HepG2 (cell line): ENCODE measurements around the gene MINDY3. TPM values are rescaled to one million over a fixed set of nuclear protein-coding genes. Genes with fewer than 3 reads are reported as not detected.
A peak's percentile ranks its signal among the peaks of the same experiment; 100 is the strongest.

ENCODE experiments used
- ATAC-seq: fragments of 200-7000 bp; cut with Tn5 transposase; 3 replicates; pipeline ENCODE4 v1.9.1; 2020; ENCODE audit warnings: mild to moderate bottlenecking, moderate library complexity
- Bru-seq: library from RNA; stranded (reverse); fragments of 400-500 nt; gene quantifications from one replicate; lab custom pipeline; 2021; lab: Mats Ljungman, UMichigan
- BruChase-seq, 2 experiments: library from RNA; stranded (reverse); fragments of 400-500 nt; gene quantifications; one replicate each; lab custom pipeline; 2021; lab: Mats Ljungman, UMichigan
- BruUV-seq: library from RNA; stranded (reverse); fragments of 400-500 nt; replicated peaks from 2 replicates; lab custom pipeline; 2021; lab: Mats Ljungman, UMichigan
- CTCF ChIA-PET: fragments of 300-600 bp; formaldehyde crosslinking; extraction: SDS; loops from one replicate; lab custom pipeline; 2021; ENCODE audit warnings: low total read pairs, inconsistent platforms, low intra/inter-chr PET ratio; lab: Yijun Ruan, JAX
- POLR2A ChIA-PET: fragments of 350-600 bp; sonication (Branson Sonifier 250); formaldehyde crosslinking; loops from one replicate; lab custom pipeline; 2020; ENCODE audit warnings: antibody characterized with exemption, inconsistent platforms; lab: Yijun Ruan, JAX
- DNase-seq: peaks from one replicate; pipeline ENCODE4 v3.0.0-alpha.2; 2015; ENCODE audit warnings: low spot score
- FAIRE-seq: peaks from 3 replicates; lab custom pipeline; 2011; peaks lifted over from hg19 to GRCh38; lab: Jason Lieb, UNC
- H2AFZ ChIP-seq: one replicate; pipeline ENCODE4 v1.6.1; 2011; ENCODE audit warnings: low read length, inconsistent platforms
- H3K27ac ChIP-seq: fragments of 300-600 bp; 3 replicates; pipeline ENCODE4 v1.8.0; 2011; ENCODE audit warnings: mixed run types, mild to moderate bottlenecking, mixed read lengths, low read length, inconsistent platforms; ENCODE audit not compliant: insufficient read depth; ENCODE audit errors: extremely low read length
- H3K27me3 ChIP-seq, 2 experiments: fragments of 200-600 bp in 1 of 2; 2 replicates in 1 of 2; 3 replicates in 1 of 2; pipeline versions ENCODE4 v1.6.0 to v1.8.0; 2011; ENCODE audit warnings: low read length in 2 of 2, mild to moderate bottlenecking in 2 of 2, moderate library complexity in 2 of 2, inconsistent platforms in 1 of 2; ENCODE audit not compliant: insufficient read depth in 2 of 2, control insufficient read depth in 1 of 2
- H3K36me3 ChIP-seq, 2 experiments: fragments of 200-600 bp in 1 of 2; replicated peaks in 1 of 2; 2 replicates in 1 of 2; 3 replicates in 1 of 2; pipeline versions ENCODE4 v1.5.1 to v1.8.0; 2011; ENCODE audit warnings: low read length in 2 of 2, inconsistent platforms in 1 of 2; ENCODE audit not compliant: insufficient read depth in 2 of 2, control insufficient read depth in 1 of 2
- H3K4me1 ChIP-seq: 2 replicates; pipeline ENCODE4 v1.5.1; 2012; ENCODE audit warnings: low read length, inconsistent platforms; ENCODE audit not compliant: insufficient read depth
- H3K4me2 ChIP-seq: 2 replicates; pipeline ENCODE4 v1.6.0; 2011; ENCODE audit warnings: low read depth, low read length, inconsistent platforms
- H3K4me3 ChIP-seq, 3 experiments: fragments of 200-600 bp in 1 of 3; sonication (generic), shearing (Covaris generic) in 1 of 3; replicated peaks in 1 of 3; 2 replicates each; pipeline ENCODE4 v1.5.1; 2011 to 2016; ENCODE audit warnings: low read length in 3 of 3, inconsistent platforms in 2 of 3, low read depth in 2 of 3, mild to moderate bottlenecking in 2 of 3, control low read depth in 1 of 3, mixed read lengths in 1 of 3; ENCODE audit not compliant: insufficient read depth in 1 of 3
- H3K79me2 ChIP-seq: one replicate; pipeline ENCODE4 v1.6.1; 2011; ENCODE audit warnings: low read length, inconsistent platforms; ENCODE audit not compliant: insufficient read depth
- H3K9ac ChIP-seq: 2 replicates; pipeline ENCODE4 v1.6.0; 2011; ENCODE audit warnings: mild to moderate bottlenecking, low read depth, low read length, inconsistent platforms; ENCODE audit not compliant: insufficient read depth
- H3K9me3 ChIP-seq: 2 replicates; pipeline ENCODE4 v1.5.1; 2012; ENCODE audit warnings: mild to moderate bottlenecking, low read length
- H4K20me1 ChIP-seq: 2 replicates; pipeline ENCODE4 v1.6.0; 2011; ENCODE audit warnings: inconsistent platforms, mild to moderate bottlenecking, low read length, moderate library complexity; ENCODE audit not compliant: insufficient read depth
- KLF16 ChIP-seq, 2 experiments: sonication (generic) in 1 of 2; formaldehyde crosslinking in 1 of 2; IDR thresholded peaks; 2 replicates each; pipeline versions ENCODE4 v1.6.1 to v1.8.0; 2016 to 2023; ENCODE audit warnings: missing genetic modification reagents in 2 of 2, missing compliant biosample characterization in 1 of 2
- POLR2AphosphoS2 ChIP-seq: IDR thresholded peaks from 2 replicates; pipeline ENCODE4 v1.6.1; 2011; ENCODE audit warnings: low read depth, low read length, improper control_type of control experiment
- TCF7L2 ChIP-seq: IDR thresholded peaks from 2 replicates; pipeline ENCODE4 v1.6.1; 2011; ENCODE audit warnings: mild to moderate bottlenecking, low read depth, low read length, moderate library complexity
- ZBTB1 ChIP-seq: sonication (generic); formaldehyde crosslinking; IDR thresholded peaks from 2 replicates; pipeline ENCODE4 v1.4.0; 2020; ENCODE audit warnings: missing genetic modification reagents, borderline replicate concordance
- ZNF407 ChIP-seq: sonication (generic); formaldehyde crosslinking; IDR thresholded peaks from one replicate; pipeline ENCODE4 v1.5.1; 2020; ENCODE audit warnings: mild to moderate bottlenecking, missing genetic modification reagents; ENCODE audit errors: not compliant biosample characterization
- ZNF883 ChIP-seq: sonication (generic); formaldehyde crosslinking; IDR thresholded peaks from 2 replicates; pipeline ENCODE4 v1.5.1; 2020; ENCODE audit warnings: mild to moderate bottlenecking, missing genetic modification reagents; ENCODE audit errors: not compliant biosample characterization
- WGBS: methylation state at CpG from one replicate; pipeline ENCODE4 v1.1.6; 2017; ENCODE audit warnings: low lambda C conversion rate; 5-methylcytosine and 5-hydroxymethylcytosine counted together
- in situ Hi-C: cut with HindIII; loops from 2 replicates; pipeline ENCODE4 v1.10.0; 2017; ENCODE audit warnings: low pct_unique_long_range_greater_than_20kb; ENCODE audit not compliant: extremely low pct_ligation_motif_present
- intact Hi-C: fragments of 100-400 bp; cut with micrococcal nuclease; formaldehyde crosslinking; loops from one replicate; pipeline ENCODE4 v1.10.0; 2022; ENCODE audit not compliant: unreplicated experiment
- long read RNA-seq, 2 experiments: library from RNA in 1 of 2; library from polyadenylated mRNA in 1 of 2; stranded (forward) in 1 of 2; unstranded in 1 of 2; transcript quantifications; one replicate each; pipeline ENCODE4 v2.0.0, GENCODE V29; 2019 to 2022
- polyA minus RNA-seq, 3 experiments: library from RNA; depleted of rRNA, polyadenylated mRNA; stranded (reverse); fragments of >200 nt; gene quantifications; 2 replicates each; pipeline ENCODE4 v1.2.3, GENCODE V29; 2011; ENCODE audit warnings: low replicate concordance in 1 of 3
- polyA plus RNA-seq, 8 experiments: library from polyadenylated mRNA; depleted of rRNA in 3 of 8; stranded (reverse) in 7 of 8; unstranded in 1 of 8; fragments of >200 nt; fragmentation: Illumina TruSeq in 4 of 8; extraction: Trizol in 4 of 8; gene quantifications; 2 replicates each; pipeline versions ENCODE4 v1.2.1 to v1.2.3, GENCODE V29; 2011 to 2016; ENCODE audit warnings: low read depth in 4 of 8, missing spikeins in 1 of 8, mixed read lengths in 1 of 8; ENCODE audit not compliant: insufficient read depth in 1 of 8
- total RNA-seq, 5 experiments: library from RNA; depleted of rRNA; stranded (reverse); fragments of >200 nt; fragmentation: Illumina TruSeq; extraction: Trizol; gene quantifications; 2 replicates each; pipeline ENCODE4 v1.2.3, GENCODE V29; 2016; ENCODE audit warnings: low read depth in 1 of 5
- TF ChIP-seq, protein P1 (sequence below): sonication (generic); IDR thresholded peaks from 2 replicates; pipeline ENCODE4 v1.6.1; 2016; ENCODE audit warnings: low read depth, borderline replicate concordance

The MINDY3 gene
- total RNA-seq (2016; rRNA removed; fragmentation: Illumina TruSeq; extraction: Trizol) = 17.5 and 17.8 TPM in 2 replicates
- 26.9 and 29.3 TPM in 2 replicates for total RNA-seq (2016; cell fraction: cytosol; rRNA removed; fragmentation: Illumina TruSeq; extraction: Trizol; ENCODE audit: low read depth)
- 17.5 and 18.9 TPM in 2 replicates for total RNA-seq (2016; cell fraction: insoluble cytoplasmic fraction; rRNA removed; fragmentation: Illumina TruSeq; extraction: Trizol)
- 12.0 and 14.7 TPM in 2 replicates for total RNA-seq (2016; cell fraction: membrane; rRNA removed; fragmentation: Illumina TruSeq; extraction: Trizol)
- 27.4 and 28.9 TPM in 2 replicates for total RNA-seq (2016; cell fraction: nucleus; rRNA removed; fragmentation: Illumina TruSeq; extraction: Trizol)
- polyA plus RNA-seq (2011; rRNA removed) = 6.4 and 6.7 TPM in 2 replicates
- polyA plus RNA-seq (2011; cell fraction: cytosol; rRNA removed) = 1.8 and 3.3 TPM in 2 replicates
- 10.4 and 15.7 TPM in 2 replicates for polyA plus RNA-seq (2011; cell fraction: nucleus; rRNA removed)
- 9.1 and 11.6 TPM in 2 replicates for polyA plus RNA-seq (2012)
- polyA plus RNA-seq (2016; cell fraction: cytosol; fragmentation: Illumina TruSeq; extraction: Trizol; ENCODE audit: low read depth) = 1.3 and 1.8 TPM in 2 replicates
- polyA plus RNA-seq (2016; cell fraction: insoluble cytoplasmic fraction; fragmentation: Illumina TruSeq; extraction: Trizol; ENCODE audit: low read depth) = 17.2 and 17.3 TPM in 2 replicates
- polyA plus RNA-seq (2016; cell fraction: membrane; fragmentation: Illumina TruSeq; extraction: Trizol; ENCODE audit: low read depth) = 3.7 and 5.7 TPM in 2 replicates
- polyA plus RNA-seq (2016; cell fraction: nucleus; fragmentation: Illumina TruSeq; extraction: Trizol; ENCODE audit: insufficient read depth, low read depth) = 35.3 and 42.3 TPM in 2 replicates
- polyA minus RNA-seq (2011; rRNA and poly(A)+ RNA removed; ENCODE audit: low replicate concordance) = 2.8 and 4.2 TPM in 2 replicates
- polyA minus RNA-seq (2011; cell fraction: cytosol; rRNA and poly(A)+ RNA removed) = 7.1 TPM in 2 replicates
- 37.1 and 41.8 TPM in 2 replicates for polyA minus RNA-seq (2011; cell fraction: nucleus; rRNA and poly(A)+ RNA removed)
- percentile 76 among the genes with signal in this experiment for Bru-seq, nascent RNA
- percentile 62 among the genes with signal in this experiment for BruChase-seq, experiment 1, labeled RNA remaining after a 6-hour chase
- percentile 72 among the genes with signal in this experiment for BruChase-seq, experiment 2, labeled RNA remaining after a 2-hour chase
- long read RNA-seq, experiment 1, partial matches to known transcripts = 1 of 6 reads
- long read RNA-seq, experiment 1, other reads (novel, unspliced or antisense) = 3 of 6 reads
- long read RNA-seq, experiment 2, transcript MINDY3-201 (15 exons, 2,381 nt) = major isoform, 5 of 17 reads
- long read RNA-seq, experiment 2, partial matches to known transcripts = 2 of 17 reads
- long read RNA-seq, experiment 2, other reads (novel, unspliced or antisense) = 7 of 17 reads

- FAIRE-seq (peak; percentile 68), DNase-seq (peak; percentile 83), ATAC-seq (peak; percentile 99)
- ChIA-PET CTCF (no interaction called here), POLR2A (interaction anchor here (1.3 to 1.6 kb wide), 3 partner anchors 16 to 957 kb away, joined by 4 to 10 read pairs (median 6); partner anchors contain the start of gene RSU1)
- Histone ChIP-seq H3K27ac (peak within 1 kb of the TSS; percentile 55), H3K4me3 (peak within 1 kb of the TSS; percentile 83 to 90 (median 88)), H3K79me2 (peaks cover 26% of the 10 kb centered on the region), H3K36me3 (no peaks in the 10 kb centered on the region), H3K9me3 (no peaks in the 10 kb centered on the region), H3K4me2 (peak within 1 kb of the TSS; percentile 95), H3K27me3 (no peaks in the 10 kb centered on the region; a peak in 1 of 5 replicates), H3K9ac (peak within 1 kb of the TSS; percentile 64), H3K4me1 (peaks cover 21% of the 10 kb centered on the region), H4K20me1 (no peaks in the 10 kb centered on the region; the same call in 1 of the 2 replicates), H2AFZ (peak within 1 kb of the TSS; percentile 60)
- intact Hi-C loops = no loop called here
- WGBS = 0% methylated on average over 12 of the region's 47 CpGs
- in situ Hi-C loops = loop anchor here (25.0 kb wide), 1 partner anchor 1377 kb away; the partner anchor contains the start of gene VIM
- BruUV-seq = no TSS peak
- TF ChIP-seq POLR2AphosphoS2 (no peak), ZNF407 (no peak), TCF7L2 (no peak), ZNF883 (CRISPR knock-in tag) (no peak), ZBTB1 (CRISPR knock-in tag) (no peak), KLF16 (CRISPR knock-in tag; IDR thresholded peaks at IDR 0.05) (peak in 1 of 2 experiments; percentile 51; a peak in 1 of 4 replicates)
- TF ChIP-seq, protein P1, sequence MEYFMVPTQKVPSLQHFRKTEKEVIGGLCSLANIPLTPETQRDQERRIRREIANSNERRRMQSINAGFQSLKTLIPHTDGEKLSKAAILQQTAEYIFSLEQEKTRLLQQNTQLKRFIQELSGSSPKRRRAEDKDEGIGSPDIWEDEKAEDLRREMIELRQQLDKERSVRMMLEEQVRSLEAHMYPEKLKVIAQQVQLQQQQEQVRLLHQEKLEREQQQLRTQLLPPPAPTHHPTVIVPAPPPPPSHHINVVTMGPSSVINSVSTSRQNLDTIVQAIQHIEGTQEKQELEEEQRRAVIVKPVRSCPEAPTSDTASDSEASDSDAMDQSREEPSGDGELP = no peak
These were observed at the start of gene MINDY3 for GRCh38 chr10:15859906-15860691. Gene MINDY3 (minus strand): TSS chr10:15860507. CDS start chr10:15860299, 208 bp downstream.
